Measurements from ENCODE around the gene TAMALIN.
A peak's percentile ranks its signal among the peaks of the same experiment; 100 is the strongest.

TAMALIN gene

DNA sequence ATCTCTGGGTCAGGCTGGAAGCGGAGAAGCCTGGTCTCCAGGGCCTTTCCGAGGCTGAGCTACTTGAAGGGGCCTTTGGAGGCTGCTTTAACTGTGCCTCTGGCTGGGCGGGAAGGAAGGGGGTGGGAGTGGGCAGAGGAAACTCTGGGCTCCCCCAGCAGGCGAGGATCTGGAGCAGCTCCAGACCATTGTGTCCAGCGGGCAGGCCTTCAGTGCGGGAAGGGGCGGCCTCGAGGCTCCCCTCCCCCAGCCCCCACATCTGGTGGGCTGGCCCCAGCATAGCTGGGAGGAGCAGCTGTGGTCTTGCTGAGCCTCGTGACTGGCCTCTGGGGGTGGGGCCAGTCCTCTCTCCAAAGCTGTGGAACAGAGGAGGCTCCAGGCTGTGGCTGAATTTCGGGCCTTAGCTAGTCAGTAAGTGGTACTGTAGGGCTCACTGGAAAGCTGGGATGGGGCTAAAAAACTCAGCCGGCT is 3.4 kb downstream of the TAMALIN start:
- peak; percentile 37 for DNase-seq
- in situ Hi-C loops (cut with MboI; ENCODE audit: low pct_unique_long_range_greater_than_20kb, low sequenced_read_pairs) = no loop called here

DNA sequence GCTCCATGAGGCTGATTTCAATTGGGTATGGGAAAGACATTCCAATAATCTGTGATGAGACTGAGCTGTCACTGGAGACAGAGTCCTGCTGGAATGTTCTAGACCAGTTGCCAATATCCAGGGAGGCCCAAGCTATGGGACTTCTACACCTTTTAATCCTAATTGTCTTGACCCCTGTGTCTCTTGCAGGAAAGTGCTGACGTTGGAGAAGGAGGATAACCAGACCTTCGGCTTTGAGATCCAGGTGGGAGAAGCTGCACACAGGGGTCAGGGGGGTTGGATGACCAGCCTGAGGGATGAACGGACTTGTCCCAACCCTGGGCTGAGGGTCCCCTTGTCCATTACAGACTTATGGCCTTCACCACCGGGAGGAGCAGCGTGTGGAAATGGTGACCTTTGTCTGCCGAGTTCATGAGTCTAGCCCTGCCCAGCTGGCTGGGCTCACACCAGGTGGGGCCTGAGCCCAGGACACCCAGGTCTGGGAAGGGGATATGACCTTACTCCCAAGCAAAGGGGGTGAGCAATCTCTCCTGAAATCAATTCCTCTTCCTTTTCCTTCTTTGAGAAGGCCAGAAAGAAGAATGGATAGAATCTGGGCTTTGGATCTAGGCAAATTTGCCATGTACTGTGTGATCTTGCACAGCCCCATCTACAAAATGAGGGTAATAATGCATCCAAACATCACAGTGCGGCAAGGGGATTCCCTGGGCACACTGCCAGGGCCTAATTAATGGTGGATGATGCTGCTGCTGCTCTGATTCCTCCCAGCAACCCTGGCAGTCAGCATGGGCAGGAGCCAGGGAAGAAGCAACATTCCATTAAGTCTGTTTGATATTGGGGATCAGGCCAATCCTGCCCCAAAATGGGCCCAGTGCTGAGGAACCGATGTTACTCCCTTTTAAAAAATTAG is 4.2 kb downstream of the TAMALIN start:
- DNase-seq = no peak
- in situ Hi-C loops (cut with MboI; ENCODE audit: low pct_unique_long_range_greater_than_20kb, low sequenced_read_pairs) = no loop called here

DNA sequence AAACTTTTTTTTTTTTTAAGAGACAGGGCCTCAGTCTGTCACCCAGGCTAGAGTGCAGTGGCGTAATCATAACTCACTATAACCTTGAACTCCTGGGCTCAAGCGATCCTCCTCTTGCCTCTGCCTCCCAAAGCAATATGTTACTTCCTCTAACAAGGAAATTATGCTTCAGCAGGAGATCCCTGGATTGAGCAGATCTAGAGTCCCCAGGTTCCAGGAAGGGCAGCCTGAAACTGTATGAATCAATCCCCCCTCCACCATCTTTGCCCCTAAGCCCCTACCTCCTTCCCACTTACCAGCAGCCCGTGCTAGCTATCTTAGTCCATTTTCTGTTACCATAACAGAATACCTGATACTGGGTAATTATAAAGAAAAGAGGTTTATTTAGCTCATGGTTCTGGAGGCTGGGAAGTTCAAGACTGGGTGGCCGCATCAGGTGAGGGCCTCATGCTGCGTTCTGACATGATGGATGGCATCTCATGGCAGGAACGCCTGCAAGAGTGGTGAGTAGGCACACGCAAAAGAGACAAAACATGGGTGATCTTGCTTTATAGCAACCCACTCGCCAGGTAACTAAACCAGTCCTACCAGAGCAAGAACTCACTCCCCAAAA is 5.0 kb downstream of the TAMALIN start:
- in situ Hi-C loops (cut with MboI; ENCODE audit: low pct_unique_long_range_greater_than_20kb, low sequenced_read_pairs) = no loop called here
- DNase-seq = no peak

DNA sequence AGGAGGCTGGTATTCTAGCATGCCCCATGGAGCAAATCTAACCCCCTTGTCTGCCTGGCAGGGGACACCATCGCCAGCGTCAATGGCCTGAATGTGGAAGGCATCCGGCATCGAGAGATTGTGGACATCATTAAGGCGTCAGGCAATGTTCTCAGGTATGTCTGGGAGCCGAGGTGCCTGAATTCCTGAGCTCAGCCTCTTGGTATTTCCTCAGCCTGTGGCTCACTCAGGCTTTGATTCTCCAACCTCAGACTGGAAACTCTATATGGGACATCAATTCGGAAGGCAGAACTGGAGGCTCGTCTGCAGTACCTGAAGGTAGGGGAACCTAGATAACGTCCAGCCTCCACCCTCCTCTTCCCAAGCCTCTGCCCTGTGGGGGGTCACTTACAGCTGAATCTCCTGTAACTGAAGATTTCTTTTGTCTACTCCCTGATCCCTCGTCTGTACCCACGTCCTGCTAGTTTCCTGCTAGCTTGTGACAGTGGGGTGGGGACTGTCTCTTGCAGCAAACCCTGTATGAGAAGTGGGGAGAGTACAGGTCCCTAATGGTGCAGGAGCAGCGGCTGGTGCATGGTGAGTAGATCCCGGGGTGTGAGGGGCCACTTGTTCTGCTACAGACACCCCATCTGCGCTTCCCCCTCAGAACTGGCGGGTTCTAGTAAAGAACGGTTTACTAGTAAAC is 7.0 kb downstream of the TAMALIN start:
- no peak for DNase-seq
- in situ Hi-C loops (cut with MboI; ENCODE audit: low pct_unique_long_range_greater_than_20kb, low sequenced_read_pairs) = no loop called here

DNA sequence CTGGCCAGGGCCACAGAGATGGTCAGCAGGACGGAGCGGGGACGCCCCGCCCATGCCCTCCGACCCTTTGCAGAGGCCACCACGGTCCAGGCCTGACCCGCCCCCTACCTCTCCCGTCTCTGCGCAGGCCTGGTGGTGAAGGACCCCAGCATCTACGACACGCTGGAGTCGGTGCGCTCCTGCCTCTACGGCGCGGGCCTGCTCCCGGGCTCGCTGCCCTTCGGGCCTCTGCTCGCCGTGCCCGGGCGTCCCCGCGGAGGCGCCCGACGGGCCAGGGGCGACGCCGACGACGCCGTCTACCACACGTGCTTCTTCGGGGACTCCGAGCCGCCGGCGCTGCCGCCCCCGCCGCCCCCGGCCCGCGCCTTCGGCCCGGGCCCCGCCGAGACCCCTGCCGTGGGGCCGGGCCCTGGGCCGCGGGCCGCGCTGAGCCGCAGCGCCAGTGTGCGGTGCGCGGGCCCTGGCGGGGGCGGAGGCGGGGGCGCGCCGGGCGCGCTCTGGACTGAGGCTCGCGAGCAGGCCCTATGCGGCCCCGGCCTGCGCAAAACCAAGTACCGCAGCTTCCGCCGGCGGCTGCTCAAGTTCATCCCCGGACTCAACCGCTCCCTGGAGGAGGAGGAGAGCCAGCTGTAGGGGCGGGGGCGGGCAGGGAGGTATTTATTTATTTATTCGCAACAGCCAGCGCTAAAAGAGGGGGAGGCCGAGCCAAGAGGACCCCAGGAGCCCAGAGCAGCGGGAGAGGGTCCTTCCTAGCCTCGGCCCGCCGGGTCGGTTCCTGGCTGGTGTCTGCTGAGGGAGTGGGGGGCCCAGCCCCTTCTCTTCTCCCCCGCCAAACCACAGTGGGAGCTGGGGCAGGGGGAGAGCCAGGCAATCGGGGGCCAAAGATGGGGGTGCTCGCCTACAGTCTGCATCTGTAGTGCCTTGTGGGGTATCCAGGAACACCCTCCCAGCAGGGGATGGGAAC is 8.1 kb downstream of the TAMALIN start:
- in situ Hi-C loops (cut with MboI; ENCODE audit: low pct_unique_long_range_greater_than_20kb, low sequenced_read_pairs) = no loop called here
- no peak for DNase-seq

DNA sequence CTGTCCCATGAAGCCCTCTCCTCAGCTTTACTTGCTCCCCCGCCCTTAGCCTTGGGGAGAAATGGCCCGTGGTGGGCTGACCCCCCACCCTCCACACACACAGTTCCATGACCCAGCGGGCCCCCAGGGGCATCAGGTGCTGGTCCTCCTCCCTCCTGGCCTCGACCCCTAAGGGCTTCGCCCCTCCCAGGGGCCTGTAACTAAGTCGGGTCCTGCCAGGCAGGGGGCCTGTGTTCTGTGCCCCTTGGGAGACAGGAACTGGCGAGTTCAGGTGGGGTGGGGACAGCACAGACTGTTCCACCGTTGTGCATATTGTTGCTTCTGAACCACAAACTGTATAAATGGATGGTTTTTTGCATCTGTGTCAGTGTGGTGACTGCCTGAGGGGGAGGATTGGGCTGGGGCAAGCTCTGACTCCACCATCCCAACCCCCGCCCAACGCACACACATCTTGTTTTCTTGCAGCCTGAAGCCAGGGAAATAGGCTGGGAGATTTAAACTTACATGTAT is 8.8 kb downstream of the TAMALIN start:
- in situ Hi-C loops (cut with MboI; ENCODE audit: low pct_unique_long_range_greater_than_20kb, low sequenced_read_pairs) = no loop called here
- no peak for DNase-seq

DNA sequence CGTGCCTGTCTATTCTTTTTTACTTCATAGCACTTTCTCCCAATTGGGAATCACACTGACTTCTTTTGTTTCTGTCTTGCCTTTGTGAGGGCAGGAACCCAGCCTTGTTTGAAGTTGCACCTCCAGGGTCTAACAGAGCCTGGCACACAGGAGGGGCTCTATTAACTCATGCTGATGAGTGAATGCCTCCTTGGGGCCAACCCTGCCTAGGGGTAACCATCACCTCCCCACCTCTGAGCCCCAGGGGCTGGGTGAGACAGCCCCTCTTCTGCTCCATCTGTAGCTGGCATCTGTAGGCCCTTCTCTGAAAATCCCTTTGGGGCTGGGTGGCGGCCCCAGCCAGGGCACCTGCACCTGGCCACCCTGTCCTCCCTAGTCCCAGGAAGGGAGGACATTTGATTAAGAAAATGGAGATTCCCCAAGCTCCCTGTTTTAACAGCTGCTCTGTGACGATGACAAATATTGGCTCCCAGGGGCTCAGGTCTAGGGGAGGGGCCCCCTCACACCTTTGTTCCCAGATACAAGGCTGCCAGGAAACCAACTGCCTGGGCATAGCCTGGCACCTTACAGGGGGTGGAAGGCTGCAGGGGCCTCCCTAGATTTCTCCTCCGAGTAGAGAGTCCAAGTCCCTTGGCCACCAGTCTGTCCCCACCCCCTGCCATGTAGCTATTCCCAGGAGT is 11.8 kb downstream of the TAMALIN start:
- in situ Hi-C loops (cut with MboI; ENCODE audit: low pct_unique_long_range_greater_than_20kb, low sequenced_read_pairs) = no loop called here
- no peak for DNase-seq

DNA sequence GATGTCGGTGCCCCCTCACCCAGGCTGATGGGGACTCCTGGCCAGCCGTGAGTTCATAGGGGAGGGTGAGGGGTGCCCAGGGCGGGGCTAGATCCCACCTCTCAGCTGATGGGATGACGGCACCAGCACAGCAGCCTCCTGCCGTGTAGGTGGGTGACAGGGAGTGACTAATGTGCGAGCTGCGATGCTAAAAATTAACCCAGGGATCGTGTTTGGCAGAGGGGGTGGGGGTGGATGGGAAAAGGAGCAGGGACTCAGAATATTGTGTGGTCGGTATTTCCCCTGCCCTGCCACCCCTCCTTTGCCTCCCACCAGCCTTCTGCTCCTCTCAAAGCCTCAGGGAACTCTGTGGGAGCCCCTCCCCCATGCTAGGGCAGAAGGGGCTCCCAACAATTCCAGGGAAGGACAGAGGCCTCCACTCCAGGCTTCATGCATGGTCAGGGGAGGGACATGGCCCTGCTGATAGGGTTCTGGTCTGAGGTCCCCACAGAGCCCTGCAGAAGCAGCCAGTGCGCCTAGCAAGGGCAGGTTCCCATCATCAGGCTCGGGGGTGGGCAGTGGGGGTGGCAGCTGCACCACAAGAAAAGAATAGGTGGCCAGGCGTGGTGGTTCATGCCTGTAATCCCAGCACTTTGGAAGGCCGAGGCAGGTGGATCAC is 12.5 kb downstream of the TAMALIN start:
- no peak for DNase-seq
- in situ Hi-C loops (cut with MboI; ENCODE audit: low pct_unique_long_range_greater_than_20kb, low sequenced_read_pairs) = no loop called here

DNA sequence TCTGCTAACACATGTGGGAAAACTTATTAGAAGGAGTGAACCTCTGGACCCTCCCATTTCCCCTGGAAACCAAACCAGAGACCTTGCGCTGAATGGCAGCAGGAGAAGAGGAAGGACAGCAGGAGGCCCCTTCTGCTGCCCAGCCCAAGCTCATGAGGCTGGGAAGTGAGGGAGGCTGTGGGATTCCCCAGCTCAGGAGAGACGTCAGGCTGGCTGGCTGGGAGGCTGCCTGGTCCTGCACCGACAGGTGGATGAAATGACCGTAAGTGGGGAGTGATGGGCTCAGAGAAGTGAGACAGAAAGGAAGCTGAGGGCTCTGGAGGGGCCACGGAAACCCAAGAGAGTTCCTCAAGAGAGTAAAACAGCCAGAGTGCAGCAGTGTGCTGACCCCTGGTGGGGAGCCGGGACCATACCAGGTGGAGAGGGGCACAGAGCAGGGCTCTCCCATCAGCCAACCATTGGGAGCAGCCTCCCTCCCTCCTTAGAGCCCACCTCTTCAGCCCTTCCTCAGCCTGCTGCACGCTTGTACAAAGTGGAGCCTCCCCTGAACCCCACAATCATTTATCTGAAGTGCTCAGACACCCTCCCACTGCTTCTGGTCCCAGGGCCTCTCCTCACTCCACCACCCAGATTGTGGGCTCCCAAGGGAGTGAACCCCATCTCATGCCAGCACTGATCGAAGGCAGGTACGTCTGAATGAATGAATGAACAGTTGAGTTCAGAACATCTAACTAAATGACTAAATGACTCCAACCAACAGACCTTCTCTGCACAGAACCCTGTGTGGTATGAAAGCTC is 14.0 kb downstream of the TAMALIN start:
- DNase-seq = peak; percentile 84
- in situ Hi-C loops (cut with MboI; ENCODE audit: low pct_unique_long_range_greater_than_20kb, low sequenced_read_pairs) = no loop called here

DNA sequence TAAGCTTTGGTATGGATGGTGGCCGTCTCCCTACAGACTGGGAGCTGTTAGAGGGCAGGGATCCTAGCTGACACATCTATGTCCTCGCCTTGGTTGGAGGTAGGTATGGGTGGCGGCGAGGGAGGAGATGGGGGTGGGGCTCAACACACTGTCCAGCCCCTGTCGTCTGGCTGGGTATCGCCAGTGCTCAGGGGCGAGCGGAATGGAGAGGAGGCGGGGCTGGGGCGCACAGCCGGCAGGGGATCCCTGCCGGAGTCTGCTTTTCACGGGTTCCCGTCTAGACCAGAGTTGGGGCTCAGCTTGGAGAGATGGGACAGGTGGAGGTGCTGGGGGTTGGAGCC is 16.1 kb downstream of the TAMALIN start:
- in situ Hi-C loops (cut with MboI; ENCODE audit: low pct_unique_long_range_greater_than_20kb, low sequenced_read_pairs) = no loop called here
- DNase-seq = no peak

DNA sequence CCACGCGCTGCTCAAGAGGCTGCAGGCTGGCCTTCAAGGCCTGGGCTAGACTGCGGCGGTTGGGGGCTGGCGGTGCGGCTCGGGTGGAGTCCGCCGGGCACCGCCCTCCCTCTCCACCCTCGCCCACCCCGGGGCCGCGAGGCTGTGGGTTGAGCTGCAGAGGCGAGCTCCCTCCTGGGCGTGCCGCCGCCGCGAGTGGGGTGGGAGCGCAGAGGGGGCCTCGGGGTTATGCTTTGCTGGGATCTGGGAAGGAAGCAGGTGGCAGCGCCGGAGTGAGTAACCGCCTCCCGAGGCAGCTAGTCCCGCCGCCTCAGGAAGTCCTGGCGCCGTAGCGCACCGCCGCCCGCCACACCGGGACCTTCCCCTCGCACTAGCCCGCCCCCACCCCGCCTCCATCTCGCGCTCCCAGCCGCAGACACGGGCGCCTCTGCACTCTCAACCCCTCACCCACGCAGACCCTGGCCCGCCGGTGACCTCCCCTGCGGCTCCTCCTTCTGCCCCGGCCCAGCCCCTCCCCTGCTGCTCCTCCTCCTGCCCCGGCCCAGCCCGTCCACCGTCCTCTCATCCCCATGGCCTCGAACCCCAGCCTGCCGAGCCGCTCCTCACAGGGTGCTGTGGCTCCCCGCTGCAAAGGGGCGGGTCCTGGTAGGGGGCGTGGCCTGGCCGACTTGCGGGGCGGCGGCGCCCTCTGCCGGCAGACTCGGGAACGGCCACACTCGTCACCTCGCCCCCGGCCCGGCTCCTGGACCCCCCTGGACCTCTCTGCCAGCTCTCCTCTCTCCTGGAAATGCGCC is 16.6 kb downstream of the TAMALIN start:
- in situ Hi-C loops (cut with MboI; ENCODE audit: low pct_unique_long_range_greater_than_20kb, low sequenced_read_pairs) = no loop called here
- DNase-seq = peak; percentile 87

DNA sequence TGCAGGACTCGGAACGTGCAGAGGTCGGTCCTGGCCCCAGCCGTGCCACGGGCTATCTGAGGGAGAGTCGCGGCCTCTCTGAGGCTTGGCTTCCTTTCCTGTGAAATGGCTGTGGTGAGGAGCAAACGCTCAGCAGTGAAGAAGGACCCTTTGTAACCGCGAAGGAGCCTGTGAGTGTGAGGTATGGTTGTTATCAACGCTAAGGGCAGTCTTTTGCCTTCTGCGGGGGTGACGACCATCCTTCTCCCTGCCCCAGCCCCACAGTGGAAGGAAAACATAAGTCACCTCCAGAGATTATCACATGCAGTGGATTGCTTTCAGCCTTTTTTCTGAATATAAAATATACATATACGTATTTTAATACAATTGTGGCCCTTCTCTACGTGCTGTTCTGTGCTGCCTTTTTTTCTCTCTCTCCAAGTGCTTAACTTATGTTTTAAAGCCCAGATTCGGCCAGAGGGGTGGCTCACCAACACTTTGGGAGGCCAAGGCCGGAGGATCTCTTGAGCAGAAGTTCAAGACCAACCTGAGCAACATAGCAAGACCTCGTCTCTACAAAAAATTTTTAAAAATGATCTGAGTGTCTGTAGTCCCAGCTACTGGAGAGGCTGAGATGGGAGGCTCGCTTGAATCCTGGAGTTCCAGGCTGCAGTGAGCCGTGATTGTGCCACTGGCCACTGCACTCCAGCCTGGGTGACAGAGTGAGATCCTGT is 17.4 kb downstream of the TAMALIN start:
- in situ Hi-C loops (cut with MboI; ENCODE audit: low pct_unique_long_range_greater_than_20kb, low sequenced_read_pairs) = no loop called here
- no peak for DNase-seq

DNA sequence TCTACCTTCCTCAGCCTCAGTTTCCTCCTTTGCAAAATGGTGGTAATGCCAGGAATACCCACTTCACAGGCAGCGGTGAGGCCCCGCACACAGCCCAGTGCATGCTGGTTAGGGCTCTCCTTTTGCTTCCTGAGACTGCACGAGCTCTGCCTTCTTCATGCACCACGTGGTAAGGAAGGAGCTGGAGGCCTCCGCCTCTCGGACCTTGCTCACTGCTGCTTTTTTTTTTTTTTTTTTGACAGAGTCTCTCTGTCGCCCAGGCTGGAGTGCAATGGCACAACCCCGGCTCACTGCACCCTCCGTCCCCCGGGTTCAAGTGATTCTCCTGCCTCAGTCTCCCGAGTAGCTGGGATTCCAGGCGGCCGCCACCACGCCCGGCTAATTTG is 18.1 kb downstream of the TAMALIN start:
- in situ Hi-C loops (cut with MboI; ENCODE audit: low pct_unique_long_range_greater_than_20kb, low sequenced_read_pairs) = no loop called here
- DNase-seq = peak; percentile 73

DNA sequence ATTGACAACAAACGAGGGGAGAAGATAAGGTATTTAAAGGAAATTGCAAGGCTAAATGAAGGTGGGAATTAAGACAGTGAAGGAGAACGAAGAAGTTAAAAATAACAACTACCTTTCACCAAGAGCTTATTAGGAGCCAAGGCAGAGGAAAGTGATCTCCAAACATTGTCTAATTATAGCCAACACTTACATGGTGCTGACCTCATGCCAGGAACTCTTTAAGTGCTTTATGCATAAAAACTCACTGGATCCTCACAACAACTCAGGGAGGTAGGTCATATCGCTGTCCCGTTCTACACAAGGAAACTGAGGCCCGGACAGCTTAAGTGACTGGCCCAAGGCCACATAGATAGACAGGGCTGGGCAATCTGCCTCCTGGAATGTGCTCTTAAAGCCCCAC is 19.5 kb downstream of the TAMALIN start:
- in situ Hi-C loops (cut with MboI; ENCODE audit: low pct_unique_long_range_greater_than_20kb, low sequenced_read_pairs) = no loop called here
- DNase-seq = no peak

DNA sequence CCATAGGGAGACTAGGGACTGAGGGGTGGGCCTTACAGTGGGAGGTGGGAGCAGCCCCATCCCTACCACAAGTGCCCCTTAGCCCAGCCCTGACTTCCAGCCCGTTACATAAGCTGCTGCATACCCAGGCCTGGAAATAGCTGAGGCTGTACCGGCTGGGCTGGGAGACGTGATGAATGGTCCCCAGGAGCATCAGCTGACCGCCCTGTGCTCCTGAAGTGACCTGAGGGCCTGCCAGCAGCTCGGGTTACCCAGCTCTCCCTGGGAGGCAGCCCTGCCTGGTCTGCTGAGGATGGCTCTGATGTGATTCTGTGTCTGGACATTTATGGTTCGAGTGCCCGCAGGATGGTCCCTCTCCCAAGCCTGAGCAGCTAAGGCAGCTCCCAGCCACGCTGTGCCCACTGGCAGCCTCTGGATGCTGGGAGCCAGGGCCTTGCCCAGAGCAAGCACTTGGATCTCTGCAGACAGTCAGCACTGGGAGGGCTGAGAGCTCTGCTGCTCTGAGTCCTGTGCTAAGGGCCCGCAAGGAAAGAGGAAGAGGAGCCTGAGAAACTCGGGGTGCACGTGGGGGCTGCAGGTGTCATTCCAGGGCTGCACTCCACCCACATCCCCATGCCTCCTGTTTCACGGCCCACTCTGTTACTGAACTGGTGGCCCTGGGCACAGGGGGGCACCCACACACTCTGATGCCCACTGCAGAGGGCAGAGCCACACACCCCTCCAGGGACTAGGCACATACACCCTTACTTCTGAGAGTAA is 20.5 kb downstream of the TAMALIN start:
- in situ Hi-C loops (cut with MboI; ENCODE audit: low pct_unique_long_range_greater_than_20kb, low sequenced_read_pairs) = no loop called here
- no peak for DNase-seq
